HG02970 (cell line): ENCODE data around the gene SFTPB.
"Not testable (repeated sequence)": the region's sequence is repeated elsewhere in the genome, so short reads cannot be mapped to it uniquely, and the experiment has no call there.

Experiments used
- ATAC-seq: cut with Tn5 transposase; IDR thresholded peaks from one replicate; pipeline ENCODE4 v1.9.1; 2021; ENCODE audit warnings: mild to moderate bottlenecking, moderate library complexity, moderate number of reproducible peaks; ENCODE audit not compliant: unreplicated experiment, low FRiP score

Gene SFTPB

DNA sequence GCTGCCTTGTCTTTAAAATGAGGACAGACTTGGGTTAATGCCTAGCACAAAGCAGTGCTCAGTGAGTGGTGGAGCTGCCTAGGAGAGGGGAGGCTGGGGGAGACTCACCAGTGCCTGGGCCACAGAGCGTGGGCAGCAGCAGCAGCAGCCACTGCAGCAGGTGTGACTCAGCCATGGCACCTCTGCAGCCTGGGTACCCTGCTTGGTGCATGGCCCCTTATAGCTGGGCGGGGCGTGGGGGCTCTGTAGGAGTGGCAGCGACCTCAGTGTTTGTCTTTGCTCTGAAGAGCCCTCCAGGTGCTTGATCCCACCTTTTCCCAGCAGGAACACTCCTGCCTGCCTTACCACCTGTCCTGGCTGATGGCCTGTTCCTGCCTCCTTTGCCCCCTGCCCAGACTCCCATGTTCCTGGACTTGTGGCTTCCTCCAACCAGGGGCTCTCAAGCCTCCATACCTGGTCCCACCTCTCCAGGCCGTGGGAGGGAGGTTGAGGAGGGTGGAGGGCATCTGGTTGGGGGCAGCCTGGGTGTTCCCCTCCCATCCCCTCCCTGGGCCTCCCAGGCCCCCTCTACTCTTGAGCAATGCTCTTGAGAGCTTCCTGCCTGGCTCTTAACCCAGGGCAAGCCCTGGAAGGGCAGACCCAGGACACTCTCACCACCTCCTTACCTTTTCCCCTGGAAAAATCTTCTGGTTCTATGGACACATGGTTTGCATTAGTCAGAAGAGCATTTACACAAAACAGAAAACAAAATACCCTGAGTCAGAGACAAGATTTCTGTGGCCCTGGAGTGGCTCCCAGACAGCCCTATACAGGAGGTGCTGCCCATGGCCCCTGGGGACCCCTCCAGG, at the start of gene SFTPB:
Gene SFTPB, minus strand, starts transcription at position 191 of the 848 bp plus-strand sequence. Its CDS starts 16 bp downstream, at position 175.
- no peak for ATAC-seq

- no peak for ATAC-seq
Measured at GRCh38 chr2:85717308-85718008, 49.5 kb upstream of the SFTPB start.

DNA sequence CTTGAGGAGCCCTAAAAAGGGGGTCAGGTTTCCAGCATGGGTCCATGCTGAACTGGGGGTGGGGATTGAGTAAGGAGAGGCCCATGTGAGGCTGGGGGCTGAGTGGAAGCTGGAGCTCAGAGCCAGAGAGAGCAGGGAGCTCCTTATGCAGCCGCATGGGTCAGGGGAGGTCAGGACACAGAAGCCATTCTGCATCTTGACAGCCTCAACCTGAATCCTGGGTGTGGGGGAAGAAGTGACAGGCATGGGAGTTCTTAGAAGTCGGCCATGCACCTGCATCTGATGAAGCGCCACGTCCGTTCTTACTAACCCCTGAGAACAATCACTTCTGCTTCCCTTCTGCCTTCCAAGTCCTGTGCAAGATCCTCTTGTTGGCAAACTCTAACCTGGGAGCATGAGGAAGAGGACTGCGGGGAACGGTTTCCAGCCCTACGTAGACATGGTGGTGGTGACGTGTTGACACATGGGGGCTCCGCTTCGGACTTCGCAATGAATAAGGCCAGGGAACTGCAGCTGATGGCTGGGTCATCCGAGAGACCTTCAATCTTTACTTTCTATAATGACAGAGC, 48.4 kb upstream of the SFTPB start:
- ATAC-seq: no peak

DNA sequence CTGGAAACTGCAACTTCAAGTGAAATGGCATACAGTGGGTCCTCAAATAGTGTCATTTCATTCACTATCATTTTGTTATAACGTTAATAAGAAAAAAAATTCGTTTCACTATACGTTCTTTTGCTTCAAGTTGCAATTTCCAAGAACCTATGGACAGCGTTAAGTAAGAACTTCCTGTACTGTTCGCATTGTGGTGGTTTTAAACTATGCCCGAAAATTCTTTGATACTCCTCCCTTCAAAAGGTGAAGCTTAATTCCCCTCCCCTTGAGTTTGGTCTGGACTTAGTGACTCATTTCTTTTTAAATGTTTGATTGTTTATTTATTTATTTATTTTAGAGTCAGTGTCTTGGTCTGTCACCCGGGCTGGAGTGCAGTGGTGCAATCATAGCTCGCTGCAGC, 46.8 kb upstream of the SFTPB start:
- no peak for ATAC-seq

DNA sequence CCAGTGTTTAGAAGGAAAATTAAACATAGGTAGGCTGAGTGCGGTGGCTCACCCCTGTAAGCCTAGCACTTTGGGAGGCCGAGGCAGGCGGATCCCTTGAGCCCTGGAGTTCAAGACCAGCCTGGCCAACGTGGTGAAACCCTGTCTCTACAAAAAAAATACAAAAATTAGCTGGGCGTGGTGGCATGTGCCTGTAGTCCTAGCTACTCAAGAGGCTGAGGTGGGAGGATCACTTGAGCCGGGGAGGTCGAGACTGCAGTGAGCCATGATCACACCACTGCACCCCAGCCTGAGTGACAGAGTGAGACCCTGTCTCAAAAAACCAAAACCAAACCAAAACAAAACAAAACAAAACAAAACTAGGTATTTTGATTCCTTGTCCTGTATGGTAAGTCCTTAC, 46.4 kb upstream of the SFTPB start:
- ATAC-seq: not testable (repeated sequence)

DNA sequence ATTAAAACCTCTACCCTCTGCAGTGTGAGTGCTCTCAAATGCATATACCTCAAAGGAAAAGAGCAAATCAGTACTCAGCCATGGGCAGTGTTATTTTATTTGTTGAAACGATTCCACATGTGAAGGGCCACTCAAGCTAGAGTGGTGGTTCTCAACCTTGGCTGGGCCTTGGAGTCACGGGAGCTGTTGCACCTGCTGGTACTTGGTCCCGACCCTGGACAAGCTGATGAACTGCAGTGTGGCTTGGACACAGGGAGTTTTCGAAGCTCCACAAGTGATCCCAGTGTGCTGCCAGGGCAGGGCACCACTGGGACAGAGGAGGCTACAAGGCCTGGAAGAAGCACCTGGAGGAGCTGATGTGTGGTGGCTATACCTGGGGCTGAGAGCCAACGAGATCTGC, 45.8 kb upstream of the SFTPB start:
- ATAC-seq: no peak

DNA sequence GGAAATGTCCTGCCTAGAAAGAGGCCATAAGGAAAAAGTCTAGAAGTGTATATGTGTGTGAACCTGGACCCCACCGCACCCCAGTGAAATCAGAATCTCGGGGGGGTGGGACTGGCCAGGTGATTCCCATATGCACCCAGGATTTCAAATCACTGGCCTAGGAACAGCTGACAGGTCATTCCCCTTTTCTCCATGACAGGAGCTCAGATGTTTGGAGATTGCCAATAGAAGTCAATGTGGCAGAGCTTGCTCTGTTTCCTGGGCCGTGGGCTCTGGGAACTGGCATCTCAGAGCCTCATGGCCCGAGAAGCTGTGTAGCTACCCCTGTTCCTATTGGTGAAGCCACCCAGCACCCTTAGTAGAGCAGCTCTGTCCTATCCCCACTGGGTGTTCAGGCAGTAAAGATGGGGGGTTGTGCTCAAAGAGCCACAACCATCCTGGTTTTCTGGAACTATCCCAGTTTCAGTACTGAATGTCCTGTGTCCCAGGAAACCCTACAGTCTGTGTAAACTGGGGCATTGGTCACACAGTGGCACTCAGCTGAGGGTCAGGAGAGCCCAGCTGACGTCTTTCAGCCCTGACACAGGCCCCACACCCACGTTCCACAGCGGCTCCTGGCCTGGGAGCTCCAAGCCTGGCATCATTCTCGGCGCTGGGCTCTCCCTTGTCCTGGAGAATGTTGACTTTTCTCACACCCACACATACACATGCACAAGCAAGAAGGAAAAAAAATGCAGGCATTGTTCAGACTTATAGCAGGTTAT, 45.0 kb upstream of the SFTPB start:
- ATAC-seq: no peak

DNA sequence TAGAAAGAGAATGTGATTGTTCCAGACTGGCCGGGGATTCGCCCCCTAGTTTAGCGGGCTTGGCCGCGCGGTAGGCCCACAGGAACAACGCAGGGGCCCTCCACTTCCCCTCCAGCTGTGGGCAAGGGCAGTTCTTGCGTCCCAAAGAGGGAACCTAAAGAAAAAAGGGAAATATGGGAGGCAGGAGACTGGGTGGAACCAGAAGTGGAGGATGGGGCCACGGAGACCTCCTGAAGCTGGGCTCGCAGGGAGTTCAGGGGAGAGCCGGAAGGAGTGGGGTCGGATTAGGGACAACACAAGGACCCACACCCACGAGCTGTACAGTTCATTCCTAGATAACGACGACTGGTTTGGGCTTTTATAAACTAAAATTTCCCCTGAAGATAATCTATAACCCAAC, 44.3 kb upstream of the SFTPB start:
- ATAC-seq: no peak

GRCh38 chr2:85711578-85712060, 43.6 kb upstream of the SFTPB start:
- ATAC-seq: no peak

DNA sequence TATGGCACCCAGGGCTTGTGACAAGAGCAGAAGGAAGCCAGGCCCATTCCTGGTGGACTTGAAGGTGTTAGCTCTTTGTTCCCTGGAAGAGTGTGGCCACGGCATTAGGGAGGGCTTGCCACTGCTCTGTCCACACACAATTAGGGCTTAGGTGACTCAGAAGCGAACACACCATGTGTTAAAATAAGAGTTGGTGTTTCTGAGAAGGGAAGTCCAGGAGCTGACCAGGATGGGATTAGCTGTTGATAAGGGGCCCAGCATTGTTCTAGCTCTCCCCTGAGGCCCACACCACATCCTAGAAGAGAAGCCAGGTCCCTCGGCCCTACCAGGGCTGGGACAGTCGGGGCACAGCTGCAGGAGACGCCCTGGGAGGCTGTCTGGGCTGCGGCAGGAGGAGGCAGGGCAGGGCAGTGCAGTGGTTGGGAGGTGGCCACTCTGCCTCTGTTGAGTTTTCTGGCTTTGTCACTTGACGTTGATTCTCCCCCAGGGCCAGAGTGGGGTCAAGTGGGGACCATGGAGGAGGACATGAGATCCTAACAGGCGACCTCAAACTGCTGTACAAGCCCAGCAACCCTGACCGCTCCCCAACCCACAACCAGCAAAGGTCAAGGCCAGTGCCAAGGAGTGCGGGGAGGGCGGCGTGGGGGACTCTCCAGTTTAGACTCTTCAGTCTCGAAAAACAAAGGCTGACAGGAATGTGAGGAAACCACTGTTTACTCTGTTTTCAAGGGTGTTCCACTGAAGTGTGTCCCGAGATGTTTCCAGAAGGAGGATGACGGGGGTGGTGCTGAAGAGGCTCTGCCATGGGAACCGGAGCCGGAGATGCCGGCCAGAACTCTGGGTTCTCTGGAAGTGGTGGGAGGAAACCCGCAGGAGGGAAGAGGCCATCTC, 42.9 kb upstream of the SFTPB start:
- ATAC-seq: no peak

- no peak for ATAC-seq
Measured at GRCh38 chr2:85709401-85709811, 41.4 kb upstream of the SFTPB start.

- no peak for ATAC-seq
Measured at GRCh38 chr2:85708641-85709040, 40.6 kb upstream of the SFTPB start.

- ATAC-seq: no peak
Measured at GRCh38 chr2:85707304-85707703, 39.3 kb upstream of the SFTPB start.

GRCh38 chr2:85706599-85707296, 38.7 kb upstream of the SFTPB start:
- ATAC-seq: no peak

- no peak for ATAC-seq
Measured at GRCh38 chr2:85706063-85706462, 38.1 kb upstream of the SFTPB start.

DNA sequence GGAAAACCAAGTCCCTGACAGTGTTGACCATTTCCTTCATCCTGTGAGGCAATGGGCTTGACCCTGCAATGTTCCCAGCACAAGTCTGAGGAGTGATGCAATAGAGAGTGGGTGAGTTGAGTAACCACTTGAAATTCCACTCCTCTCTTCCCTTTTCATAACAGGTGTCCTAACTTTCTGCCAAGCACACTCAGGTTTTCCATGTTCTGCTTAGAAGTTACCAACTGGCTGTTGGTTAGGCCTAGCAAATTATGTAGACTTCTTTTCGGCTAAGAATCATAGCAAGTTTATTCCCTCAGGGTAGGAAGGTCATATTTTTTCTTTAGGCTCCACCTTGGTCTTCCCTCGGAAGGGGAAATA, 37.7 kb upstream of the SFTPB start:
- ATAC-seq: no peak

DNA sequence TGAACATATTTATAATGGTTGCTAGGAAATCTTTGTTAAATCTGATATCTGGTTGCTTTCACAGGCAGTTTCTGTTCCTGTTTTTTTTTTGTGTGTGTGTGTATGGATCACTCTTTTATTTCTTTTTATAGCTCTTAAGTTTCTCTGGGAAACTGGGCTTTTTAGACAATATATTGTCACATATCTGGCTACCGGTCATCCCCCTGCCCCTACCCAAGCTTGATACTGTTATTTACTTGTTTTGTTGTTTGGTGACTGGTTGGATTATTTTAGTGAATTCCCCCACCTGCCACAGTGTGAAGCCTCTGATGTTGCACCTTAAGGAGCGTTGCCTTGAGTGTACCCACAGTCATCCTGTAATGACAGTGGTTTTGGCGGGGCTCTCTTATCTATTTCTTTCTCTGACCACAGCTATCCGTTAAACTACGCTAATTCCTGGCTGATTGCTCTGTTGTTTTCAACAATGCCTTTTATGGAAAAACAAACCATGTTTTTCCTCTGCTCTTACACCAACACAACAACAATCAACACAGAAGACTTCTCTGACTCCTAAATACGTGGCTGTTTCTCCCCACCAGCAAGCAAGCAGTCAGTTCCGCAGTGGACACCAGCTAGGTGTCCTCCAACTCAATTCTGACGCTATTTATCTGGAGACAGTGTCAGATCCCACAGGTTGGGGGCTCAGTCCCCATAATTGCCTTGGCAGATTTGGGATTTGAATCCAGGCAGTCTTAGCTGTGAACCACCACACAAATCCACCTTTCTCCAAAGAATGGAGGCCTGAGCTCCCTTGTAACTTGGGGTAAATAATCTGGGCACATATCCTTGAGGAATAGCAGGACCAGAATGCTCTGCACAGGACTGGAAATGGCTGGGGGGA, 37.0 kb upstream of the SFTPB start:
- ATAC-seq: no peak

GRCh38 chr2:85704038-85704437, 36.0 kb upstream of the SFTPB start:
- ATAC-seq: no peak
